ENCODE measurements around the gene CDH12. TPM values are rescaled to one million over a fixed set of nuclear protein-coding genes. Genes with fewer than 3 reads are reported as not detected.
"Not testable (repeated sequence)": the region's sequence is repeated elsewhere in the genome, so short reads cannot be mapped to it uniquely, and the experiment has no call there.

Gene CDH12
- polyA plus RNA-seq, 3 donors, result 6.0 to 6.2 (median 6.1) TPM

GRCh38 chr5:22465177-22465576 is 388.0 kb downstream of the CDH12 start:
- no peak for DNase-seq

GRCh38 chr5:22460189-22460588 is 393.0 kb downstream of the CDH12 start:
- DNase-seq, result no peak

DNA sequence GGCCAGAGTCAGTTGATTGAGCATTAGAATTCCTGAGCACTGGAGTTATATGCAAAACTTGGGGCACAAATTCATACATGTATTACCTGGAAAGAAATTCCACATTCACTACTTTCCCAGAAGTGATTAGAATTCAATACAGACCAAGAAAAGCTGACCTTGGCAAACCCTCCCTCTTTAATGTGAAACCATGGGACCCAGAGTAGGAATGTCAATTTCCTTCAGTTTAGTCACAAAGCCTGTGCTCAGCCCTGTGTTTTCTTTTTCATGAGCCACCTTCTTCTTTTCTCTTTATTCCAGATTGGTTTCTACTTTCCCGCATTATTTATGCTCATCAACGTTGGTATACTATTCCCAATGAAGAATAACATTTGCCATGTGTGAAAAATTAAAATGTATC is 420.2 kb downstream of the CDH12 start:
- no peak for DNase-seq

- DNase-seq, result no peak
Measured at GRCh38 chr5:22431840-22432239, 421.3 kb downstream of the CDH12 start.

DNA sequence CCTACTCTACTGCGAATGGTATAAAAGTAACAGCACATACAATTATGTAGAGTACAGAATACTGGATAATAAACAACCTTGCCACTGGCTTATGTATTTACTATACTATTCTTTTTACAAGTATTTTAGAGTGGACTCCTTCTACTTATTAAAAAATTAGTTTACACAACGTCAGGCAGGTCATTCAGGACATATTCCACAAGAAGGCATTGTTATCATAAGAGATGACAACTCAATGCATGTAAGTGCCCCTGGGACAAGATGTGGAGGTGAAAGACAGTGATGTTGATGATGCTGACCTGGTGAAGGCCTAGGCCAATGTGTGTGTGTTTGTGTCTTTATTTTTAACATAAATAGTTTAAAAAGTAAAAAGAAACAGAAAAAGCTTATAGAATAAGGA is 421.7 kb downstream of the CDH12 start:
- DNase-seq, result no peak

DNA sequence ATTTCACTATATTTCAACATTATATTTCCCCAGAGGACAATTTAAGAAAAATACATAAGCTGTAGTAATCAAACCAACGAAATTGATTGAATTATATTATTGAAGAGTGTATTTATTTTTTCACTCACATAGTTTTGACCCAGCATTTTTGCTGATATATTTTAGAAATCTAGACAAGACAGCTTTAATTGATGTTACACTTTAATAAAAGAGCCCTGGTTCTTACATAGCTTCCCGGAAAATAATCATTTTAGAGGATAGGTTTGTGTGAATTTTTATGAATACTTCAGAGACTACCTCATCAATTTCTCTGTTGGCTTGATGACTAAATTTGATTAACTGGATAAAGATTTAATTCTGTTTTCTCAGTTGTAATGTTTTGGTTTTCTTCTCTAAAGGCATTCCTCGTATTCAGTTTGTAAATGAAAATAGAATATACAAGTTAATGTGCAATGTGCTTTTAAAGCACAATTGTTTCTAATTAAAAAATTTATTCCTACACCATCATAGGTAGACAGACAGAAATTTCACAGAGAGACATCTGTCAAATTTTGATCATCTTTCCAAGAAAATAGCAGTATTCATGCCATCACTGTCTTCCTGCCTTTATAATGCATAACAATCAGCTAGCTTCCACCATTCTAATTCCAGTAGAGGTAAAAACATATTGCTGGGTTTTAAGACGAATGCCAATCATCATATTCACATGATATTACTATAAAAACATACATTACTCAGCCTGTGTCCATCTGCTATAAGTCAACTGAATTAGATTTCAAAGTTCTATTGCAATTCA is 441.4 kb downstream of the CDH12 start:
- DNase-seq, result no peak

- DNase-seq, result no peak
Measured at GRCh38 chr5:22391956-22392355, 461.2 kb downstream of the CDH12 start.

DNA sequence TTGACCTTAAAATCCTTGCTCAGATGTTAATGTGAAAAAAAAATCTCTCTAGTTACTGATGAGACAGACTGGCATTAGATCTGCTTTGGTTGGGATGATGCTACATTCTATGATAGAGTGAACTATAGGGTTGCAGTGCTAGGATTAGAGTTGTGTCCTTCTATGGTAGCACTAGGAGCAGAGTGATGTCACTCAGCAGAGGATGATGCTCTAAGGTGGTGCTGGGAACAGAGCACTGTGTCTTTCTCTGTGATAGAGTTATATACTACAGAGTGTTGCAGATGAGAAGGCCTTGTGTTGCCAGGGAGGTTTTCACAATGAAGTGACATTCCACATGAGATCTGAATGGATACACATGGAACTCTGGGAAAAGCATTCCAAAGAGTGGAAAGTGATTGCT is 462.3 kb downstream of the CDH12 start:
- DNase-seq, result no peak

GRCh38 chr5:22372826-22373660 is 480.1 kb downstream of the CDH12 start:
- DNase-seq, result no peak

DNA sequence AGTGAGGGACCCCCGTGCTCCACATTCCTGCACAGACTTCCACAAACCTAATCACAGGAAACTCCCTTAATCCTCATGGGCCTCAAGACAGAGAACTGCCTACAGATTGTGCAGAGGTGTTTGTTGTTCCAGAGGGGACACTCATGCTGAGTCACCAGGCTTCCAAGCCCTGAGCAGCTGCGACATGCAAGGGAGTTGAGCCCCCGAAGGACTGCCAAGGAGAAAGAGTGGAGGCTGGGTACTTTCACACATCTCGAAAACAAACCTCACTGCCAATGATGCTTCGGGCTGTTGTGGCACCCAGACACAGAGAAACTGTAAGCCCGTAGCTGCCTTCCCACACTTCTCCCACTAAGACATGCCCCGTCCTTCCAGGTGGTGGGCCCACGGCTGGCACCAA is 480.8 kb downstream of the CDH12 start:
- DNase-seq, result no peak

DNA sequence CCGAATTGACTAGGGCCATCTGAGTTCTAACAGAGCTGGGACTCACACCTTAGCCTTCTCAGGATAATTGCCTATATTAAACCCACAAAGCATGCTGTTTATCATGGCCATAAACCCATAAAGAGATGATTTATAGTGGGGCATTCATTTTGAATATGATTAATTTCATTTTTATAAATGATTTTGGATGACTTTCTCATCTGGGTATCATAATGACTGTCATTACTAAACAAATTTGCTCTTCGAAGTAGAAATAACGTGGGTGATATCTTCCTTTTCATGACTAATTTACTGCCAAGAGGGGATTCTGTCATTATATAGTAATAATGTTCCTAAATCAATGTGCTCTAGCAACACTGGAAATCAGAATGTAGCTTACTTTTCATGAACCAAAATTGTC is 498.2 kb downstream of the CDH12 start:
- no peak for DNase-seq

- no peak for DNase-seq
Measured at GRCh38 chr5:22352493-22352892, 500.7 kb downstream of the CDH12 start.

- DNase-seq, result no peak
Measured at GRCh38 chr5:22351178-22351577, 502.0 kb downstream of the CDH12 start.

DNA sequence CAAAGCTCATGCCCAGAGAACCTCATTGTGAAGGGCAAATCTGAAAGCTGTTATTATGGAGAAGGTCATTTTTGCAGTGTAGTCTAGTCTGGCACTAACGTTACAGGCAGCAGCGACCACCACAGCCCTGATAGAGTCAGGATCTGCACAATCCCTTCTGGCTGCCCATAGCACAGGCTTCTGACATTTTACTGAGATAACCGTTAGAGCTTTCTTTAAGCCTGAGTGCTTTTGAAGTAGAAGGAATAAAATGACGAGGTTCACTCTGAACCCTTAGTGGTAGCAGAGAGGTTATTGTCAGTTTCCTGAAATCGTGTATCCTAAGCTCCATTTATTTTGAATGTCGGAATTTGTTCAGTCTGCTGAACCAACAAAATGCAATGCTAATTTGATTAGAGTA is 505.1 kb downstream of the CDH12 start:
- no peak for DNase-seq

- DNase-seq, result no peak
Measured at GRCh38 chr5:22344000-22344399, 509.1 kb downstream of the CDH12 start.

DNA sequence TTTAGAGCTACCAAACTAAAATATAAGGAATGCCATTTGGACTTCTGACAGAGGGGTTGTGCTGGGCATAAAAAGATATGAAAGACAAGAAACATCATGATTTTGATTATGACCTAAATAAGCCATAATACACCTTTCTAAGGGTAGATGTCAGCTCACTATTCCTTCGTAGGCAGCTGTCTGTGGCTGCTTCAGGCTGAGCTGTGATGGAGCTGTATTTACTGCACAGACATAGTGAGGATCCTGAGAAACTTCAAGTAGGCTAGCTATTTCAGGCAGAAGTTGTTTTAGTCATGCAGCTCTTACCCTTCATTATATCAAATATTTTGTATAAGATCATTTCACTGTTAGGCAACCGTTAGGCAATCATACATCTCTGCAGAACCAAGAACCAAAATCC is 511.7 kb downstream of the CDH12 start:
- DNase-seq, result no peak

DNA sequence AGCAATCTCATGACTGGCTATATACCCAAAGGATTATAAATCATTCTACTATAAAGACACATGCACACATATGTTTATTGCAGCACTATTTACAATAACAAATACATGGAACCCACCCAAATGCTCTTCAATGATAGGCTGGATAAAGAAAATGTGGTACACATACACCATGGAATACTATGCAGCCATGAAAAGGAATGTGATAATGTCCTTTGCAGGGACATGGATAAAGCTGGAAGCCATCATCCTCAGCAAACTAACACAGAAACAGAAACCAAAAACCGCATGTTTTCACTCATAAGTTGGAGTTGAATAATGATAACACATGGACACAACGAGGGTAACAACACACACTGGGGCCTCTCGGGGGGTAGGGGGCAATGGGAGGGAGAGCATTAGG is 520.2 kb downstream of the CDH12 start:
- DNase-seq, result not testable (repeated sequence)

- no peak for DNase-seq
Measured at GRCh38 chr5:22329683-22330082, 523.5 kb downstream of the CDH12 start.

- no peak for DNase-seq
Measured at GRCh38 chr5:22319798-22320197, 533.3 kb downstream of the CDH12 start.

DNA sequence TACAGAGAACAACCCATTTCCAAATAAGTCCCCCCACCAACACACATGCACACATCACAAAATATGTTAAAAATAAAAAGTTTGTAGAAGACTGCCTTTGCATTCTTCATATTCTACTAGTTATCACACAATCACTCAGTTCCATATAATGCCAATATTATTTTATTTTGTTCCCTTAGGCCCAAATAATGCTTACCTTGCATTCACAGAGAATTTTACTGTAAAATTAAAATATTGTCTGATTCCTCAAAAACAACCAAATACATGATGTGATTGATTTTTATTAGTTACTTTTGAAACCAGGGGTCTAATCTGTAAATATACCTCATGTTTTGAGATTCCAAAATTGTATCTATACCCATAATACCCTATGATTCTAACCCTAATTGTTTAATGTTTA is 536.9 kb downstream of the CDH12 start:
- no peak for DNase-seq

DNA sequence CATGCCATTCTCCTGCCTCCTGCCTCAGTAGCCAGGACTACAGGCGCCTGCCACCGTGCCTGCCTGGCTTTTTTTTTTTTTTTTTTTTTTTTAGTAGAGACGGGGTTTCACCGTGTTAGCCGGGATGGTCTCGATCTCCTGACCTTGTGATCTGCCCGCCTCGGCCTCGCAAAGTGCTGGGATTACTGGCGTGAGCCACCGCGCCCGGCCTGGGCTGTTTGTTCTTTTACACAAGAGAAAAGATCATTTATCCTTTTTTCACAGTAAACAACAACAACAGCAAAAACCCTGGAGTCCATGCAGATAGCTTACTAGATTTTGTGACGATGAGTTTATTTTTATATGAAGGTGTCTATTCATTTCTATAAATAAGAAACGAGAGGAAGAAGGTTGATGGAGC is 538.1 kb downstream of the CDH12 start:
- not testable (repeated sequence) for DNase-seq

- no peak for DNase-seq
Measured at GRCh38 chr5:22314548-22314947, 538.6 kb downstream of the CDH12 start.

DNA sequence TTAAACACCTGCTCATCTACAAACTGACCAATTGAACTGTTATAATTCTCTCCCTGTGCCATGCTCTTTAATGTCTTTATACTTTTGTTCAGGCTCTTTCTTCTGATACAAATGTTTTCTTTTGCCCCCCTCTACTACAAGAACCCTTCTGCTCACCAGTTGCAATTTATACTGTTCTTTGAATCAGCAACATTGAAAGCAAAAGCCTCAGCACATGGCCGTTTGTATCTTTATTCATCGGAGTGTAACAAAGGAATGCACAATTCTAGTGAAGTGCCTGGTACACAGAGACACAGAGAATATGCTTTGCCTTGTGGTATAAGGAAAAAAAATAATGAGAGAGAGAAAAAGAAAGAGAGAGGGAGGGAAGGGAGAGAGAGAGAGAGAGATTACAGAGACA is 547.1 kb downstream of the CDH12 start:
- DNase-seq, result no peak
